SU-DHL-6 (cell line): ENCODE measurements around the gene NLRP11.
"Not testable (repeated sequence)": the region's sequence is repeated elsewhere in the genome, so short reads cannot be mapped to it uniquely, and the experiment has no call there.

Source experiments
- EZH2phosphoT487 ChIP-seq: fragments of 200-600 bp; sonication (generic), shearing (Covaris generic); conservative IDR thresholded peaks from 2 replicates; pipeline ENCODE4 v1.6.1; 2018; ENCODE audit warnings: mild to moderate bottlenecking, antibody characterized with exemption, low read length, moderate library complexity, mixed read lengths
- TF ChIP-seq, protein P1 (sequence below): fragments of 200-600 bp; sonication (generic); IDR thresholded peaks from one replicate; pipeline ENCODE4 v1.5.1; 2017; ENCODE audit warnings: antibody characterized with exemption, mild to moderate bottlenecking, low read length, moderate library complexity; ENCODE audit not compliant: insufficient read depth, poor library complexity, severe bottlenecking

DNA sequence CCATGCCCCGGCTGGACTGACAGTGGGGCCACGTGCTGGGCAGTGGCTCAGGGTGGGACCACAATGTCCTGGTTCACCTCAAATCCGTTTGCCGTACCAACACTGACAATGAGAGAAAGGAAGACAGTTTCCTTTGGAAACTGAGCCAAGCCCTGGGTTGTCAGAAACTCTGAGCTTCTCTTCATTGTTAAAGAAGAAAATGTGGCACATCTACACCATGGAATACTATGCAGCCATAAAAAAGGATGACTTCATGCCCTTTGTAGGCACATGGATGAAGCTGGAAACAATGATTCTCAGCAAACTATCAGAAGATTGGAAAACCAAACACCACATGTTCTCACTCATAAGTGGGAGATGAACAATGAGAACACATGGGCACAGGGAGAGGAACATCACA, 75.0 kb downstream of the NLRP11 start:
- TF ChIP-seq, protein P1, sequence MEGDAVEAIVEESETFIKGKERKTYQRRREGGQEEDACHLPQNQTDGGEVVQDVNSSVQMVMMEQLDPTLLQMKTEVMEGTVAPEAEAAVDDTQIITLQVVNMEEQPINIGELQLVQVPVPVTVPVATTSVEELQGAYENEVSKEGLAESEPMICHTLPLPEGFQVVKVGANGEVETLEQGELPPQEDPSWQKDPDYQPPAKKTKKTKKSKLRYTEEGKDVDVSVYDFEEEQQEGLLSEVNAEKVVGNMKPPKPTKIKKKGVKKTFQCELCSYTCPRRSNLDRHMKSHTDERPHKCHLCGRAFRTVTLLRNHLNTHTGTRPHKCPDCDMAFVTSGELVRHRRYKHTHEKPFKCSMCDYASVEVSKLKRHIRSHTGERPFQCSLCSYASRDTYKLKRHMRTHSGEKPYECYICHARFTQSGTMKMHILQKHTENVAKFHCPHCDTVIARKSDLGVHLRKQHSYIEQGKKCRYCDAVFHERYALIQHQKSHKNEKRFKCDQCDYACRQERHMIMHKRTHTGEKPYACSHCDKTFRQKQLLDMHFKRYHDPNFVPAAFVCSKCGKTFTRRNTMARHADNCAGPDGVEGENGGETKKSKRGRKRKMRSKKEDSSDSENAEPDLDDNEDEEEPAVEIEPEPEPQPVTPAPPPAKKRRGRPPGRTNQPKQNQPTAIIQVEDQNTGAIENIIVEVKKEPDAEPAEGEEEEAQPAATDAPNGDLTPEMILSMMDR = not testable (repeated sequence)
- TF ChIP-seq EZH2phosphoT487 = not testable (repeated sequence)
